ENCODE results near the gene PPARG.

GRCh38 chr3:12421132-12421531 lies 132.3 kb downstream of the PPARG start:
- TF ChIP-seq POLR2A (IDR thresholded peaks at IDR 0.05) (no peak), CTCF (IDR thresholded peaks at IDR 0.05) (no peak)

All from vagina (tissue), 2 donors.